NCI-H460 (cell line): ENCODE data around the gene PDE1C. TPM values are rescaled to one million over a fixed set of nuclear protein-coding genes. Genes with fewer than 3 reads are reported as not detected.
A peak's percentile ranks its signal among the peaks of the same experiment; 100 is the strongest.

Source experiments
- DNase-seq: peaks from one replicate; pipeline ENCODE4 v3.0.0-alpha.2; 2016; ENCODE audit warnings: low read depth; ENCODE audit errors: extremely low read depth
- total RNA-seq: library from RNA; depleted of rRNA; stranded (reverse); fragments of >200 nt; shearing (Covaris generic); gene quantifications from 2 replicates; pipeline ENCODE4 v1.2.3, GENCODE V29; 2014

Gene PDE1C
- total RNA-seq, 1 experiment from 2014 or later: 48.7 TPM

DNA sequence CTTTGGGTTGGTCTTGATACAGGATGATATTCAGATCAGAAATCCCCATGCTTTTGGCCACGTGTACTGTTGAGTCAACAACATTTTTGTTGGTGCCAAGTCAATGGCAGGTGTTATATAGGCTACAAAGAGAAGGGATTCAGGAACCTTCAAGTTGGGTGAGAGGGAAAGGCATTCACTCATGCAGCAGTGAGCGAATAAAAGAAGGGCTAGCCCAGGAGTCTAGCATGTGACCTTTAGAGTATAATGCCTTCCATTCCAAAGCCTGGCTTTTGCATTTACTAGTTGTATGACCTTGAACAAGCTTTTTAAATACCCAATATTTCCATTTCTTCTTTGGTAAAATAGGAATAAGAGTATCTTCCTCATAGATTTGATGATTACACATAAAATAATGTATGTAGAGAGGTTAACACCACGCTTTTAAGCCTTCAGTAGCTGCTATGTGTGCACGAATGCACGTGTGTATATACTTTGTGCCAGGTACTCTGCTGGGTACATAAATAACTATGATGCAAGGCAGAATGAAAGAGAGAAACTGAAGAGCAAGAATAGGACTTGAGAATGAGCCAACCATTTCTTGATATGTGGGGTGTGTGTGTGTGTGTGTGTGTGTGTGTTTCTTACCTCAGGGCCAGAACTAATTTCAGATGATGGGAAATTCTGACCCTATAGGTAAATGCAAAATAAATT, 163.6 kb downstream of the PDE1C start:
- no peak for DNase-seq

GRCh38 chr7:31903962-31904361, 166.2 kb downstream of the PDE1C start:
- DNase-seq: no peak

- DNase-seq: peak; percentile 55
Measured at GRCh38 chr7:31899356-31899927, 170.8 kb downstream of the PDE1C start.

GRCh38 chr7:31896925-31897324, 173.3 kb downstream of the PDE1C start:
- peak; percentile 98 for DNase-seq

- no peak for DNase-seq
Measured at GRCh38 chr7:31894308-31894707, 175.9 kb downstream of the PDE1C start.

GRCh38 chr7:31893365-31893764, 176.8 kb downstream of the PDE1C start:
- no peak for DNase-seq

DNA sequence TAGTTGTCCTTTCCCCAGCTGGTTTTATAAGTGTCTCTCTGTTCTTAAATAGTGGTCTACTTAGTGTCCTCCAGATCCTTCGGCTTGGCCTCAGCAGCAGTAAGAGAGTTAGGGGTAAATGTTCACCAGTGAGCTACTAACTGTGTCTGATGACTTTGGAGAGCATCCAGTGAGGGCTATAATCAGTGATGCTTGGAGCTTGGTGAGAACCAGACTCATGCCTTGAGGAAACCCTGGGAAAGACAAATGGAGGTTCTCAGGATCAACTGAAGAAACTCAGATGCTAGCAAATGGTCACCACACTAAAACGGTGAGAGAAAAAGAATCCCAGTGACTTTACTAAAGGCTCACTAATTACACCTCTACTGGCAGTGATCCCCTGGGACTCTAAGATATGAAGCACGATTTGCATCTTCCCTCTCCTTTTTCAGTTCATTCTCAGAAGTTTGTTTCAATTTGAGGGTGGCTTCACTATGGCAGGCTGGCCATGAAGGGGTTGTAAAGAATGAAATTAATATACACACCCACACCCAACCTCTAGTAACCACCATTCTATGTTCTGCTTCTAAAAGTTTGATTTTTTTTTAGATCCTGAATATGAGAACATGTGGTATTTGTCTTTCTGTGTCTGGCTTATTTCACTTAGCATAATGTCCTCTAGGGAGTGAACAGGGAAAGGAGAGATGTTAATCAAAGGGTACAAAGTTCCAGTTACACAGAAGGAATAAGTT, 177.9 kb downstream of the PDE1C start:
- no peak for DNase-seq

DNA sequence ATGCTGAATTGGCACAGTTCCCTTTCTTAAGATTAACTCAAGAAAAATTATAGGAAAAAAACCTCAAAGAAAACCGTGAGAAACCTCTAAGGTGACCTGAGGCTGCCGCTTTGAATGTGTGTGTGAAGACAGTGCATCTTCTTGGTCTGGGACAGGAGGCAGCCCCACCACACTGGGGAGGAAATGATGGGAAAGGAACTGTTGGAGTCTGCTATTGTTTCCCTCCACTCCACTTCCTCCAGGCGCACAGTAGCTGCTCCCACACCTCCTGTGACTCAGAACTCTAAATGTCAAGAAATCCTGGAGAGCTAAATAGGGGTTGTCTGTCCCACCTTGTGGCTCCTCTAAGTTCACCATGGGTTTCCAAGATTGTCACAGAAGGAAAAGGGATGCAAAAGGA, 179.4 kb downstream of the PDE1C start:
- DNase-seq: no peak

DNA sequence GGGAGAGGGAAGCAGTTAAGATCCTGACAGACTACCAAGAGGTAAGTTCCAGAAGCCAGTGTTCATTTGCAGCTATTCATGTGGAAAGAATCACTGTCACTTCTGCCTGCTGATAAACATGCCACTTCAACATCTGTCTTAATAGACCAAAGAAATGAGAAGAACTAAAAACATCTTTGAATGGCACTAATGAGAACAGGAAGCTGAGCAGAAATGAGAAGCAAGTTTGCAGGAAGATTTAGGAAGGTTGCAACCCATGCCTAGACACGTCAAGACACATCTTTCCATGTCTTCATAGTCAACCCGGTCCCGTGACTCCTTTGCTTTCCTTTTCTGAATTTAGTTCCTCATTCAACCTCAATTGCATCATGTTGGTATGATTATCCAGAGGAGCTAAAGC, 180.0 kb downstream of the PDE1C start:
- no peak for DNase-seq

DNA sequence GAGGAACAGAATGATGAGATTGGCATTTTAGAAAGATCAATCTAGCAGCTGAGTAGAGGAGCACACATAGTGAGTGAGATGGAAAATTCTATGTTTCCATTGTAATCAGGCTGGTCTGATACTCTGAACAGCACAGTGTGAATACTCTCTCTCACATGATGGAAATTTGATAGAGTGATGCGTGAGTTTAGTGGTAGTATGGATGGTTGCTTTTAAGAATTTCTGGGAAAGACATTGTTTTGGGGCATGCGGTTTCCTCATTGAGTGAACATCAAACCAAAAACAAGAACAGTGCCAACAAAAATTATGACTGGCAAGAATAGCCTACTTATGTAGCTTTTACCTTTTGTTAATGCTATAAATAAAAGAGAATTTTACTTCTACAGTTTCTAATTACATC, 183.2 kb downstream of the PDE1C start:
- no peak for DNase-seq

GRCh38 chr7:31885171-31885570, 185.0 kb downstream of the PDE1C start:
- no peak for DNase-seq

- DNase-seq: peak; percentile 92
Measured at GRCh38 chr7:31883761-31884164, 186.4 kb downstream of the PDE1C start.

DNA sequence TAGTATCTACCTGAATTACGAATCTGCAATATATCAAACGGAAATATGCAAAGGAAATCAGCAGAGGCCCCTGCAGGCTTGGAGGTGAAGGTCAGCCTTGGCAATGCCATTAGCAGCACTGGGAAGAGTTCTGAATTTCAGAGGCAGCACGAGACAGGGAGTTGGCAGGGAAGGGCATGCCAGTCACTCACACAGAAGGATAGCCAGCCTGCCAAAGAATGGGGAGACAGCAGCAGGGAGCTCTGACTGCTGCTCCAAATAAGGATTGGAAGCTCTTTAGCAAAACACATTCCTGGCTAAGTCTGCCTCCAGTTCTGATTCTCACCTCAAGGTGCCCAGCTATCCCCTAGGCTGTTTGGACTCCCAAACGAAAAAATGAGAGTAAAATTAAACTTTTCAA, 188.0 kb downstream of the PDE1C start:
- DNase-seq: peak; percentile 37

- no peak for DNase-seq
Measured at GRCh38 chr7:31878875-31879274, 191.3 kb downstream of the PDE1C start.

DNA sequence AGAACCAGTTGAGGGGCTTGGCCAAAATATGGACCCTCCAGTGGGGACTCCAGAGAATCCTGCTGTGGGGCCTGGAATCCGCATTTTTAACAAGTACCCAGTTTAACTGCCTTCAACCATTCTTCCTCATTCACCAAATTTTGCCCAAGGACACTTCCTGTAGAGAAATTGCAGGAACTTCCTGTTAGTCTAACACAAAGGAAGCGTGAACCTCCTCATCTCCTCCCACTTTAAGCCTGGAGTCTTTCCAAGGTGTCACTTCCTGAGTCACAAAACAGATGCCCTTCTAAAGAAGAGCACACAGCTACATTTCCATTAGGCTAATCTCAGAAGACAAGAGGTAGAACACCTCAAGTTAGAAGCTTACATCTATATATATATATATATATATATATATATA, 194.8 kb downstream of the PDE1C start:
- no peak for DNase-seq

- DNase-seq: no peak
Measured at GRCh38 chr7:31874631-31875386, 195.4 kb downstream of the PDE1C start.

- DNase-seq: no peak
Measured at GRCh38 chr7:31873816-31874597, 196.2 kb downstream of the PDE1C start.

- no peak for DNase-seq
Measured at GRCh38 chr7:31872545-31873370, 197.4 kb downstream of the PDE1C start.

GRCh38 chr7:31864646-31865045, 205.6 kb downstream of the PDE1C start:
- no peak for DNase-seq

DNA sequence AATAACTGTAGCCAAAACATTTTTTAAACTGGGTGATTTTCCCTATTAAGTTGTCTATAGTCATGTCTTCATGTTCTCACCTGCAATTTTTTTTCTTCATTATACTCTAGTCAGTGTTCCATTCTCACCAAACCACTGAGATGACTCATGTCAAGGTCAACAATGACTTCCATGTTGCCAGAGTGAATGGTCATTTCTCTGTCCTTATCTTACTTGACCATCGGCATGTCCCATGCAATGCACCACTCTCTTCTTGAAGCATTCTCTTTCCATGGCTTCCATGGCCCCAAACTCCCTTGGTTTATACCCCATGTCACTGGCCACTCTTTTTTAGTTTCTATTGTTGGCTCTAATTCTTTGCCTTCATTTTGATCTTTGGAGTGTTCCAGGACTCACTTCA, 209.3 kb downstream of the PDE1C start:
- no peak for DNase-seq
